Lower leg skin (tissue), 3 donors: Measurements from ENCODE around the gene DDI1.

Experiments
- POLR2A ChIP-seq, 2 donors: fragments of 450-650 bp; IDR thresholded peaks; one replicate each; pipeline ENCODE4 v1.6.1; 2016 to 2017; ENCODE audit warnings: antibody characterized with exemption in 2 of 2, mild to moderate bottlenecking in 1 of 2, moderate library complexity in 1 of 2
- TF ChIP-seq, protein P1 (sequence below), 3 donors: fragments of 450-650 bp; IDR thresholded peaks; one replicate each; pipeline ENCODE4 v1.5.1; 2016; ENCODE audit warnings: antibody characterized with exemption in 3 of 3, mild to moderate bottlenecking in 3 of 3, moderate library complexity in 2 of 3

DNA sequence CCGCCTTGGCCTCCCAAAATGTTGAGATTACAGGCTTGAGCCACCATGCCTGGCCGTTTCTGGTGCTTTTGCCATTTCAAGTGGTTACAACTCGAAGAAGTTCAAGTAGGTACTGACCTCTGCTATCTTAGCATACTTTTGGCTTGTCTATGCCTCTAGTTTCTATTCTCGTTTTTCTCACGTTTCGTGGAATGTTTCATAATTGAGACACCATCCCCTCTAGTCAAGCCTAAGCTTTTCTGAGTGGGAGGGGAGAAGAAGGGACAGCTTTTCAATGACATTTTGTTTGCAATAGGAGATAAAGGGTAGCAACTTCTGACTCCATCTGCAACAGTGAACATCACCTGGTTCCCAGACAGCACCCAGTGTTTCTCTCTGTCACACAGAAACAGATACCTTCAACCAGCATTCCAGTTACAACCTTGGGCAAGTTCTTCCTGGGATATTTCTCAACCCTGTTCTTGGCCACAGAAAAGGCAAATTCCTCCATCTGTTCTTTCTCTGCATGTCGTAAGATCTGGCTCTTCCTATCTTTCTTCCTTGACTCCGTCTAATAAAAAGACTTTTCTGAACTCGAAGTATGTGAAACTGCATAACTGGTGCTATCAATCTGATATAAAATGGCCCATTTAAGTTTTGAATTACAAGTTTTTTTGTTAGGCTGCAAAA is 25.5 kb downstream of the DDI1 start:
- TF ChIP-seq, protein P1, sequence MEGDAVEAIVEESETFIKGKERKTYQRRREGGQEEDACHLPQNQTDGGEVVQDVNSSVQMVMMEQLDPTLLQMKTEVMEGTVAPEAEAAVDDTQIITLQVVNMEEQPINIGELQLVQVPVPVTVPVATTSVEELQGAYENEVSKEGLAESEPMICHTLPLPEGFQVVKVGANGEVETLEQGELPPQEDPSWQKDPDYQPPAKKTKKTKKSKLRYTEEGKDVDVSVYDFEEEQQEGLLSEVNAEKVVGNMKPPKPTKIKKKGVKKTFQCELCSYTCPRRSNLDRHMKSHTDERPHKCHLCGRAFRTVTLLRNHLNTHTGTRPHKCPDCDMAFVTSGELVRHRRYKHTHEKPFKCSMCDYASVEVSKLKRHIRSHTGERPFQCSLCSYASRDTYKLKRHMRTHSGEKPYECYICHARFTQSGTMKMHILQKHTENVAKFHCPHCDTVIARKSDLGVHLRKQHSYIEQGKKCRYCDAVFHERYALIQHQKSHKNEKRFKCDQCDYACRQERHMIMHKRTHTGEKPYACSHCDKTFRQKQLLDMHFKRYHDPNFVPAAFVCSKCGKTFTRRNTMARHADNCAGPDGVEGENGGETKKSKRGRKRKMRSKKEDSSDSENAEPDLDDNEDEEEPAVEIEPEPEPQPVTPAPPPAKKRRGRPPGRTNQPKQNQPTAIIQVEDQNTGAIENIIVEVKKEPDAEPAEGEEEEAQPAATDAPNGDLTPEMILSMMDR (IDR thresholded peaks at IDR 0.05) = no peak
- TF ChIP-seq POLR2A (IDR thresholded peaks at IDR 0.05) = no peak
